ENCODE results near the gene TNFRSF8. TPM values are rescaled to one million over a fixed set of nuclear protein-coding genes. Genes with fewer than 3 reads are reported as not detected.

The TNFRSF8 gene
- total and polyA plus RNA-seq, 2 of the 13 experiments (the other 11 are each of a cell fraction or from before 2014, with no cell fraction given): not detected

DNA sequence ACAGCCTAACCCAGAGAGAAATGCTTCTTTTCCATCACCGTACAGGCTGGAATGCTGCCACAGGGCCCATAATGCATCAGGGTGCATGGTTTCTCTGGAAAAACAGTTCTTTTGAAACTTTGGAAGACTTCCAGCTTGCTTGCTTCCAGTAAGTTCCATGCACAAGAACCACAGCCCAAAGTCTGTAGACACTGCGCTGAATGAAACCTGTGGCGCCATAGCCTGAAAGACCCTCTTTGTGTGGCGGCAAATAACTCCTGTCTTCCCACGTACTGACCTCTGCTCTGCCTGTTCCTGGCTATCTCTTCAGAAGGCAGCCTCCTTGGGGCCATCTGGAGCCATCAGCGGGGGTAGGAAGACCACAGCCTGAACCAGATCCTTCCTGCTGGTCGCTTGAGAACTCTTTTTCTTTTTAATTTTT lies 28.7 kb upstream of the TNFRSF8 start (continued):
- TF ChIP-seq, protein P1, sequence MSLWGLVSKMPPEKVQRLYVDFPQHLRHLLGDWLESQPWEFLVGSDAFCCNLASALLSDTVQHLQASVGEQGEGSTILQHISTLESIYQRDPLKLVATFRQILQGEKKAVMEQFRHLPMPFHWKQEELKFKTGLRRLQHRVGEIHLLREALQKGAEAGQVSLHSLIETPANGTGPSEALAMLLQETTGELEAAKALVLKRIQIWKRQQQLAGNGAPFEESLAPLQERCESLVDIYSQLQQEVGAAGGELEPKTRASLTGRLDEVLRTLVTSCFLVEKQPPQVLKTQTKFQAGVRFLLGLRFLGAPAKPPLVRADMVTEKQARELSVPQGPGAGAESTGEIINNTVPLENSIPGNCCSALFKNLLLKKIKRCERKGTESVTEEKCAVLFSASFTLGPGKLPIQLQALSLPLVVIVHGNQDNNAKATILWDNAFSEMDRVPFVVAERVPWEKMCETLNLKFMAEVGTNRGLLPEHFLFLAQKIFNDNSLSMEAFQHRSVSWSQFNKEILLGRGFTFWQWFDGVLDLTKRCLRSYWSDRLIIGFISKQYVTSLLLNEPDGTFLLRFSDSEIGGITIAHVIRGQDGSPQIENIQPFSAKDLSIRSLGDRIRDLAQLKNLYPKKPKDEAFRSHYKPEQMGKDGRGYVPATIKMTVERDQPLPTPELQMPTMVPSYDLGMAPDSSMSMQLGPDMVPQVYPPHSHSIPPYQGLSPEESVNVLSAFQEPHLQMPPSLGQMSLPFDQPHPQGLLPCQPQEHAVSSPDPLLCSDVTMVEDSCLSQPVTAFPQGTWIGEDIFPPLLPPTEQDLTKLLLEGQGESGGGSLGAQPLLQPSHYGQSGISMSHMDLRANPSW (CRISPR knock-in tag; IDR thresholded peaks at IDR 0.05; ENCODE audit: borderline replicate concordance): no peak
- TF ChIP-seq, protein P2, sequence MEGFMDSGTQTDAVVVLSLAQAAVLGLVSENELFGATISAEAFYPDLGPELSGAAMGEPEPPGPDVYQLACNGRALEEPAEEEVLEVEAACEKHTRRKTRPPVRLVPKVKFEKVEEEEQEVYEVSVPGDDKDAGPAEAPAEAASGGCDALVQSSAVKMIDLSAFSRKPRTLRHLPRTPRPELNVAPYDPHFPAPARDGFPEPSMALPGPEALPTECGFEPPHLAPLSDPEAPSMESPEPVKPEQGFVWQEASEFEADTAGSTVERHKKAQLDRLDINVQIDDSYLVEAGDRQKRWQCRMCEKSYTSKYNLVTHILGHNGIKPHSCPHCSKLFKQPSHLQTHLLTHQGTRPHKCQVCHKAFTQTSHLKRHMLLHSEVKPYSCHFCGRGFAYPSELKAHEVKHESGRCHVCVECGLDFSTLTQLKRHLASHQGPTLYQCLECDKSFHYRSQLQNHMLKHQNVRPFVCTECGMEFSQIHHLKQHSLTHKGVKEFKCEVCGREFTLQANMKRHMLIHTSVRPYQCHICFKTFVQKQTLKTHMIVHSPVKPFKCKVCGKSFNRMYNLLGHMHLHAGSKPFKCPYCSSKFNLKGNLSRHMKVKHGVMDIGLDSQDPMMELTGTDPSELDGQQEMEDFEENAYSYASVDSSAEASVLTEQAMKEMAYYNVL (CRISPR knock-in tag; IDR thresholded peaks at IDR 0.05; ENCODE audit: borderline replicate concordance): no peak
- TF ChIP-seq, protein P3, sequence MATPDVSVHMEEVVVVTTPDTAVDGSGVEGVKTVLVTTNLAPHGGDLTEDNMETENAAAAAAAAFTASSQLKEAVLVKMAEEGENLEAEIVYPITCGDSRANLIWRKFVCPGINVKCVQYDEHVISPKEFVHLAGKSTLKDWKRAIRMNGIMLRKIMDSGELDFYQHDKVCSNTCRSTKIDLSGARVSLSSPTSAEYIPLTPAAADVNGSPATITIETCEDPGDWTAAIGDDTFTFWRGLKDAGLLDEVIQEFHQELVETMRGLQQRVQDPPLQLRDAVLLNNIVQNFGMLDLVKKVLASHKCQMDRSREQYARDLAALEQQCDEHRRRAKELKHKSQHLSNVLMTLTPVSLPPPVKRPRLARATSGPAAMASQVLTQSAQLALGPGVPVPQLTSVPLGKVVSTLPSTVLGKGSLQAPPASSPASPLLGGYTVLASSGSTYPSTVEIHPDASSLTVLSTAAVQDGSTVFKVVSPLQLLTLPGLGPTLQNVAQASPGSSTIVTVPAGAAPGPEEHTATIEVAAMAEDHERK (CRISPR knock-in tag; IDR thresholded peaks at IDR 0.05; ENCODE audit: low read depth): no peak
- TF ChIP-seq, protein P4, sequence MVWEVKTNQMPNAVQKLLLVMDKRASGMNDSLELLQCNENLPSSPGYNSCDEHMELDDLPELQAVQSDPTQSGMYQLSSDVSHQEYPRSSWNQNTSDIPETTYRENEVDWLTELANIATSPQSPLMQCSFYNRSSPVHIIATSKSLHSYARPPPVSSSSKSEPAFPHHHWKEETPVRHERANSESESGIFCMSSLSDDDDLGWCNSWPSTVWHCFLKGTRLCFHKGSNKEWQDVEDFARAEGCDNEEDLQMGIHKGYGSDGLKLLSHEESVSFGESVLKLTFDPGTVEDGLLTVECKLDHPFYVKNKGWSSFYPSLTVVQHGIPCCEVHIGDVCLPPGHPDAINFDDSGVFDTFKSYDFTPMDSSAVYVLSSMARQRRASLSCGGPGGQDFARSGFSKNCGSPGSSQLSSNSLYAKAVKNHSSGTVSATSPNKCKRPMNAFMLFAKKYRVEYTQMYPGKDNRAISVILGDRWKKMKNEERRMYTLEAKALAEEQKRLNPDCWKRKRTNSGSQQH (CRISPR knock-in tag; IDR thresholded peaks at IDR 0.05; ENCODE audit: low read depth): no peak
- TF ChIP-seq, protein P5, sequence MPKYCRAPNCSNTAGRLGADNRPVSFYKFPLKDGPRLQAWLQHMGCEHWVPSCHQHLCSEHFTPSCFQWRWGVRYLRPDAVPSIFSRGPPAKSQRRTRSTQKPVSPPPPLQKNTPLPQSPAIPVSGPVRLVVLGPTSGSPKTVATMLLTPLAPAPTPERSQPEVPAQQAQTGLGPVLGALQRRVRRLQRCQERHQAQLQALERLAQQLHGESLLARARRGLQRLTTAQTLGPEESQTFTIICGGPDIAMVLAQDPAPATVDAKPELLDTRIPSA (CRISPR knock-in tag; IDR thresholded peaks at IDR 0.05; ENCODE audit: borderline replicate concordance): no peak
- TF ChIP-seq, protein P6, sequence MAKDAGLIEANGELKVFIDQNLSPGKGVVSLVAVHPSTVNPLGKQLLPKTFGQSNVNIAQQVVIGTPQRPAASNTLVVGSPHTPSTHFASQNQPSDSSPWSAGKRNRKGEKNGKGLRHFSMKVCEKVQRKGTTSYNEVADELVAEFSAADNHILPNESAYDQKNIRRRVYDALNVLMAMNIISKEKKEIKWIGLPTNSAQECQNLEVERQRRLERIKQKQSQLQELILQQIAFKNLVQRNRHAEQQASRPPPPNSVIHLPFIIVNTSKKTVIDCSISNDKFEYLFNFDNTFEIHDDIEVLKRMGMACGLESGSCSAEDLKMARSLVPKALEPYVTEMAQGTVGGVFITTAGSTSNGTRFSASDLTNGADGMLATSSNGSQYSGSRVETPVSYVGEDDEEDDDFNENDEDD (CRISPR knock-in tag; IDR thresholded peaks at IDR 0.05; ENCODE audit: borderline replicate concordance): peak; percentile 54; the same call in 1 of the 2 replicates
- TF ChIP-seq ZFP36L2 (CRISPR knock-in tag; IDR thresholded peaks at IDR 0.05): no peak
